Measurements from ENCODE around the gene LYL1. TPM values are rescaled to one million over a fixed set of nuclear protein-coding genes. Genes with fewer than 3 reads are reported as not detected.
A peak's percentile ranks its signal among the peaks of the same experiment; 100 is the strongest.

The LYL1 gene
- total and polyA plus RNA-seq, 9 of the 15 experiments (the other 6 are each of a cell fraction or from before 2014, with no cell fraction given), result 1.3 to 266 (median 34.0) TPM

DNA sequence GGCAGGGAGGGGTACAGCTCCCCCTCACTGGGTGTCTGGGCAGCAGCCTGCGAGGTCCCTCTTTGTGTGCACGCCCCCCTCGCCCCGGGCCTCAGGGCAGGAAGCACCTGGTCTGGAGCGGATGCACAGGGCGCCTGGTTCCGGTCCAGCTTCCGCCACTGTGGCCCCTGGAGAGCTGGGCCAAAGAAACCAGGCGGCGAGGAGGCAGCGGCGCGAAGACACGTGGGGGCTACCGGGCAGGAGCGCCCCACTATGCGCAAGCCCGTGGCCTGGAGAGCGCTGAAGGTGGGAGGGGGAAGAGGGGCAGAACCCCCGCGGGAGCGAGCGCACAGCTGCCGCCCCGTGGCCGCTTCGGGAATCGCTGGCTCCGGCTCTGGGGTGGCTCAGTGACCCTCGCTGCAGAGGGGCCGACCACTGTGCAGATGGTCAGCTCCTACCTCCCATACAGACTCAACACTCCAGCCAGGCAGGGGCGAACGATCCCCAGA is 1.7 kb upstream of the LYL1 start (continued):
- TF ChIP-seq DNMT1 (IDR thresholded peaks at IDR 0.05), result no peak
- TF ChIP-seq ZNF561 (CRISPR knock-in tag; conservative IDR thresholded peaks at IDR 0.05), result no peak
- peak; percentile 44; the same call in 1 of the 2 replicates for TF ChIP-seq ZNF644 (tag; IDR thresholded peaks at IDR 0.05; ENCODE audit: low read depth)
- TF ChIP-seq, protein P1, sequence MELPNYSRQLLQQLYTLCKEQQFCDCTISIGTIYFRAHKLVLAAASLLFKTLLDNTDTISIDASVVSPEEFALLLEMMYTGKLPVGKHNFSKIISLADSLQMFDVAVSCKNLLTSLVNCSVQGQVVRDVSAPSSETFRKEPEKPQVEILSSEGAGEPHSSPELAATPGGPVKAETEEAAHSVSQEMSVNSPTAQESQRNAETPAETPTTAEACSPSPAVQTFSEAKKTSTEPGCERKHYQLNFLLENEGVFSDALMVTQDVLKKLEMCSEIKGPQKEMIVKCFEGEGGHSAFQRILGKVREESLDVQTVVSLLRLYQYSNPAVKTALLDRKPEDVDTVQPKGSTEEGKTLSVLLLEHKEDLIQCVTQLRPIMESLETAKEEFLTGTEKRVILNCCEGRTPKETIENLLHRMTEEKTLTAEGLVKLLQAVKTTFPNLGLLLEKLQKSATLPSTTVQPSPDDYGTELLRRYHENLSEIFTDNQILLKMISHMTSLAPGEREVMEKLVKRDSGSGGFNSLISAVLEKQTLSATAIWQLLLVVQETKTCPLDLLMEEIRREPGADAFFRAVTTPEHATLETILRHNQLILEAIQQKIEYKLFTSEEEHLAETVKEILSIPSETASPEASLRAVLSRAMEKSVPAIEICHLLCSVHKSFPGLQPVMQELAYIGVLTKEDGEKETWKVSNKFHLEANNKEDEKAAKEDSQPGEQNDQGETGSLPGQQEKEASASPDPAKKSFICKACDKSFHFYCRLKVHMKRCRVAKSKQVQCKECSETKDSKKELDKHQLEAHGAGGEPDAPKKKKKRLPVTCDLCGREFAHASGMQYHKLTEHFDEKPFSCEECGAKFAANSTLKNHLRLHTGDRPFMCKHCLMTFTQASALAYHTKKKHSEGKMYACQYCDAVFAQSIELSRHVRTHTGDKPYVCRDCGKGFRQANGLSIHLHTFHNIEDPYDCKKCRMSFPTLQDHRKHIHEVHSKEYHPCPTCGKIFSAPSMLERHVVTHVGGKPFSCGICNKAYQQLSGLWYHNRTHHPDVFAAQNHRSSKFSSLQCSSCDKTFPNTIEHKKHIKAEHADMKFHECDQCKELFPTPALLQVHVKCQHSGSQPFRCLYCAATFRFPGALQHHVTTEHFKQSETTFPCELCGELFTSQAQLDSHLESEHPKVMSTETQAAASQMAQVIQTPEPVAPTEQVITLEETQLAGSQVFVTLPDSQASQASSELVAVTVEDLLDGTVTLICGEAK (IDR thresholded peaks at IDR 0.05), result peak; percentile 53; the same call in 1 of the 2 replicates
- TF ChIP-seq, protein P1 (CRISPR knock-in tag; IDR thresholded peaks at IDR 0.05), result no peak
- no peak for TF ChIP-seq WHSC1 (IDR thresholded peaks at IDR 0.05; ENCODE audit: low read length)
- no peak for TF ChIP-seq ELF1 (tag; IDR thresholded peaks at IDR 0.05)
- TF ChIP-seq, protein P2, sequence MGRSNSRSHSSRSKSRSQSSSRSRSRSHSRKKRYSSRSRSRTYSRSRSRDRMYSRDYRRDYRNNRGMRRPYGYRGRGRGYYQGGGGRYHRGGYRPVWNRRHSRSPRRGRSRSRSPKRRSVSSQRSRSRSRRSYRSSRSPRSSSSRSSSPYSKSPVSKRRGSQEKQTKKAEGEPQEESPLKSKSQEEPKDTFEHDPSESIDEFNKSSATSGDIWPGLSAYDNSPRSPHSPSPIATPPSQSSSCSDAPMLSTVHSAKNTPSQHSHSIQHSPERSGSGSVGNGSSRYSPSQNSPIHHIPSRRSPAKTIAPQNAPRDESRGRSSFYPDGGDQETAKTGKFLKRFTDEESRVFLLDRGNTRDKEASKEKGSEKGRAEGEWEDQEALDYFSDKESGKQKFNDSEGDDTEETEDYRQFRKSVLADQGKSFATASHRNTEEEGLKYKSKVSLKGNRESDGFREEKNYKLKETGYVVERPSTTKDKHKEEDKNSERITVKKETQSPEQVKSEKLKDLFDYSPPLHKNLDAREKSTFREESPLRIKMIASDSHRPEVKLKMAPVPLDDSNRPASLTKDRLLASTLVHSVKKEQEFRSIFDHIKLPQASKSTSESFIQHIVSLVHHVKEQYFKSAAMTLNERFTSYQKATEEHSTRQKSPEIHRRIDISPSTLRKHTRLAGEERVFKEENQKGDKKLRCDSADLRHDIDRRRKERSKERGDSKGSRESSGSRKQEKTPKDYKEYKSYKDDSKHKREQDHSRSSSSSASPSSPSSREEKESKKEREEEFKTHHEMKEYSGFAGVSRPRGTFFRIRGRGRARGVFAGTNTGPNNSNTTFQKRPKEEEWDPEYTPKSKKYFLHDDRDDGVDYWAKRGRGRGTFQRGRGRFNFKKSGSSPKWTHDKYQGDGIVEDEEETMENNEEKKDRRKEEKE (IDR thresholded peaks at IDR 0.05; ENCODE audit: borderline replicate concordance in 1 of 2, control insufficient read depth in 1 of 2, low read depth in 2 of 2, low read length in 1 of 2), result no peak
- TF ChIP-seq DDX20 (tag; IDR thresholded peaks at IDR 0.05; ENCODE audit: low read depth), result no peak
- no peak for TF ChIP-seq RBM17 (IDR thresholded peaks at IDR 0.05; ENCODE audit: borderline replicate concordance, low read depth, low read length)
- TF ChIP-seq PHB2 (IDR thresholded peaks at IDR 0.05; ENCODE audit: low read depth), result no peak
- TF ChIP-seq, protein P3, sequence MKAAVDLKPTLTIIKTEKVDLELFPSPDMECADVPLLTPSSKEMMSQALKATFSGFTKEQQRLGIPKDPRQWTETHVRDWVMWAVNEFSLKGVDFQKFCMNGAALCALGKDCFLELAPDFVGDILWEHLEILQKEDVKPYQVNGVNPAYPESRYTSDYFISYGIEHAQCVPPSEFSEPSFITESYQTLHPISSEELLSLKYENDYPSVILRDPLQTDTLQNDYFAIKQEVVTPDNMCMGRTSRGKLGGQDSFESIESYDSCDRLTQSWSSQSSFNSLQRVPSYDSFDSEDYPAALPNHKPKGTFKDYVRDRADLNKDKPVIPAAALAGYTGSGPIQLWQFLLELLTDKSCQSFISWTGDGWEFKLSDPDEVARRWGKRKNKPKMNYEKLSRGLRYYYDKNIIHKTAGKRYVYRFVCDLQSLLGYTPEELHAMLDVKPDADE (conservative IDR thresholded peaks at IDR 0.05; ENCODE audit: control insufficient read depth, low read depth, low read length), result 0 out of 2 replicates have a peak, but pooled peaks have one; percentile 31
- TF ChIP-seq, protein P4, sequence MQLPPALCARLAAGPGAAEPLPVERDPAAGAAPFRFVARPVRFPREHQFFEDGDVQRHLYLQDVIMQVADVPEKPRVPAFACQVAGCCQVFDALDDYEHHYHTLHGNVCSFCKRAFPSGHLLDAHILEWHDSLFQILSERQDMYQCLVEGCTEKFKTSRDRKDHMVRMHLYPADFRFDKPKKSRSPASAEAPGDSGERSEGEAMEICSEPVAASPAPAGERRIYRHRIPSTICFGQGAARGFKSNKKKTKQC (CRISPR knock-in tag; IDR thresholded peaks at IDR 0.05), result peak; percentile 38; the same call in 1 of the 2 replicates
- no peak for TF ChIP-seq ZNF282 (CRISPR knock-in tag; IDR thresholded peaks at IDR 0.05)

Data from K562 (cell line).